Measurements from ENCODE around the gene ACP5.
A peak's percentile ranks its signal among the peaks of the same experiment; 100 is the strongest.
"Not testable (repeated sequence)": the region's sequence is repeated elsewhere in the genome, so short reads cannot be mapped to it uniquely, and the experiment has no call there.

ACP5 gene

GRCh38 chr19:11578258-11579142, 1.1 kb upstream of the ACP5 start:
- DNase-seq = peak; percentile 65

DNA sequence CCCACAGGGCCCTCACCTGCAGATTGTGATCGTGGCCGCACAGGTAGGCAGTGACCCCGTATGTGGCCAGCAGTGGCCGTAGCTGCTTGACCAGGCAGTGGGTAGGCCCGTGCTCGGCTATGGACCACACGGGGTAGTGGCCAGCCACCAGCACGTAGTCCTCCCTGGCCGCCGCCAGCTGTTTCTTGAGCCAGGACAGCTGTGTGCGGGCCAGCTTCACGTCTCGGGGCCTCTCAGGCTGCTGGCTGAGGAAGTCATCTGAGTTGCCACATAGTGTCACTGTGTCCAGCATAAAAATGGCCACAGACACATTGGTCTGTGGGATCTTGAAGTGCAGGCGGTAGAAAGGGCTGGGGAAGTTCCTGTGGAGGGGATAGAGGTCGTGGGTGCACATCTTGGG, 1.2 kb downstream of the ACP5 start:
- DNase-seq = no peak

DNA sequence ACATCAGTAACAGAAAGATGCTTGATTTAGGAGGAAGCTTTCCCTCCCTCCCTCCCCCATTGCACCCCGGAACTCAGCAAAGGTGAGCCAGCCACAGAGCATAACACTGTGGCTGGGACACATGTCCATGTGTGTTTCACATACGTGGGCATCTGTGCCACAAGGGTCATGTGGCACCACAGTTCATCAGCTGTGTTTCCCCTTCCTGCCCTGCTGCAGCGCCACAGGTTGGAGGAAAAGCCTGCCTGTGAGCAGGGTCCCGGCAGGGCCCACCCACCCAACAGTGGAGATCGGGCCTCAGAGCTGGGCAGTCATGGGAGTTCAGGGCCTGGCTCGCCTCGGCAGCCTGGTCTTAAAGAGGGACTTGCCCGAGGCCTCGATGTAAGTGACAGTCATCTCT, 2.8 kb downstream of the ACP5 start:
- DNase-seq = no peak

DNA sequence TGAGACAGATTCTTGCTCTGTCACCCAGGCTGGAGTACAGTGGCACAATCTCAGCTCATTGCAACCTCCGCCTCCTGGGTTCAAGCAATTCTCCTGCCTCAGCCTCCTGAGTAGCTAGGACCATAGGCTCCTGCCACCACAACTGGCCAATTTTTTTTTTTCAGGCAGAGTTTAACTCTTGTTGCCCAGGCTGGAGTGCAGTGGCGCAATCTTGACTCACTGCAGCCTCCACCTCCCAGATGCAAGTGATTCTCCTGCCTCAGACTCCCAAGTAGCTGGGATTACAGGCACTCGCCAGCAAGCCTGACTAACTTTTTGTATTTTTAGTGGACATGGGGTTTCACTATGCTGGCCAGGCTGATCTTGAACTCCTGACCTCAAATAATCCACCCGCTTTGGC, 3.7 kb downstream of the ACP5 start:
- not testable (repeated sequence) for DNase-seq

GRCh38 chr19:11573354-11573753, 4.1 kb downstream of the ACP5 start:
- DNase-seq = not testable (repeated sequence)

- no peak for DNase-seq
Measured at GRCh38 chr19:11570039-11570462, 7.4 kb downstream of the ACP5 start.

- no peak for DNase-seq
Measured at GRCh38 chr19:11566164-11566563, 11.3 kb downstream of the ACP5 start.

DNA sequence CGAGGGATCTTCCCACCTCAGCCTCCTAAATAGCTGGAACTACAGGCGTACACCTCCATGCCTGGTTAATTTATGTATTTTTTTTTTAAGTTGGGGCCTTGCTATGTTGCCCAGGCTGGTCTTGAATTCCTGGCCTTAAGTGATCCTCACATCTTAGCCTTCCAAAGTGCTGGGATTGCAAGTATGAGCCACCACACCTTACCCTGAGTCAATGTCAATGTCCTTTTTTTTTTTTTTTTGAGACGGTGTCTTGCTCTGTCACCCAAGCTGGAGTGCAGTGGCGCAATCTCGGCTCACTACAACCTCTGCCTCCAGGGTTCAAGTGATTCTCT, 11.8 kb downstream of the ACP5 start:
- not testable (repeated sequence) for DNase-seq

DNA sequence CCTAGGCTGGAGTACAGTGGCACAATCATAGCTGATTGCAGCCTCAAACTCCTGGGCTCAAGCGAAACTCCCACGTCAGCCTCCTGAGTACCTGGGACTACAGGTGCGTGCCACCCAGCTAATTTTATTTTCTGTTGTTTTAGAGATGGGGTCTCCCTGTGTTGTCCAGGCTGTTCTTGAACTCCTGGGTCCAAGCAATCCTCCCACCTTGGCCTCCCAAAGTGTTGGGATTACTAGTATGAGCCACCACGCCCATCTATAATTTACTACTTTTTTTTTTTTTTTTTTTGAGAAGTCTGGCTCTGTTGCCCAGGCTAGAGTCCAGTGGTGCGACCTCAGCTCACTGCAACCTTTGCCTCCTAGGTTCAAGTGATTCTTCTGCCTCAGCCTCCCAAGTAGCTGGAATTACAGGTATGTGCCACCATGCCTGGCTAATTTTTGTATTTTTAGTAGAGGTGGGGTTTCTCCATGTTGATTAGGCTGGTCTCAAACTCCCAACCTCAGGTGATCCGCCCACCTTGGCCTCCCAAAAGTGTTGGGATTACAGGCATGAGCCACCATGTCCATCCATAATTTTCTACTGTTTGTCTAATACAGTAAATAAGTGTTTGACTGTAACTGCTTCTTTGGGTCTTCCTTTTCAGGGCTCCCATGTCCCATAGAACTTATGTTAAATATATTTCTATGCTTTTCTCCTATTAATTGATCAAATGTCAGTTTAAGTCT, 13.2 kb downstream of the ACP5 start:
- DNase-seq = not testable (repeated sequence)

- no peak for DNase-seq
Measured at GRCh38 chr19:11563532-11563931, 13.9 kb downstream of the ACP5 start.

- DNase-seq = peak; percentile 78
Measured at GRCh38 chr19:11560404-11561051, 16.9 kb downstream of the ACP5 start.

DNA sequence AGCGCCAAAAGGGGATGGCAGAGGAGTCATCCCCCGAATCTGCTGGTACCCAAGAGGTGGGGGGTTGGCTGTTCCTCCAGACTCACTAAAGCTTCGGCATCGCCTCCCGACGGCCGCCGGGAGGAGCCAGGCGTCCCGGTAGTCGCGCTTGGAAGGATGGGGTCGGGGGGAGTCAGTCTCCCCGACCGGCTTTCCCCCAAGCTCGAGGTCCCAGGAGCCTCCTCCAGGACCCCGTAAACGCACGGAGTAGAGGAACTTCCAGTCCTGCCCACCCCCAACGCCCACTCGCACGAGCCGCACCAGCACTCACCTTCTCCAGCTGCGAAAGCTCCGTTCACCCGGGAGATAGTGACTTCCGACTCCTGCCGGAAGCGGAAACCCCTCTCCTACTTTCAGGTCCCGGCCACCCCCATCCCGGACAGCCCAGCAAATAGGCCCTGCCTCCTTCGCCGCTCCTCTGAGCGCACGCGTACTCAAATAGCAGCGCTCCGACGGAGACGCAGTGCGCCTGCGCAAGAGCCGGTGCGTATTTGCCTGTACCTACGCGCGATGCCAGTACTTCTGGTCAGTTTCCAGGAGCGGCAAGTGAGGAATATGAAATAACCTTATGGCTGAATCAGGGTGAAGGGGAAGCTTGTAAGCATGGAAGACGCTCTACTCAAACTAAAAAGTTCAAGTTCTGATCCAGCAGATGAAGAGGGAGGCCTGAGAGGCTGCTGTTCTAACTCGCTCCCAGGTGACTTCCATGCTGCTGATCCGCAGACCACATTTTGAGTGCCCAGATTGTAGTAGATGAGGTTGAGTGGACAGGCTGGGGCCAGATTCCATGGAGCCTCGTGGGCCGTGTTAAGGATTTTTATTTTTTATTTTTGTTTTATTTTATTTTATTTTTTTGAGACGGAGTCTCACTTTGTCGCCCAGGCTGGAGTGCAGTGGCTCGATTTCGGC, 18.3 kb downstream of the ACP5 start, which contains the start of gene ELOF1:
Gene ELOF1, minus strand, starts transcription at position 350 of the 948 bp plus-strand sequence. CDS start 4,883 bp downstream, outside the sequence.
- peak; percentile 98 for DNase-seq

GRCh38 chr19:11556634-11557420, 20.6 kb downstream of the ACP5 start:
- DNase-seq = no peak

DNA sequence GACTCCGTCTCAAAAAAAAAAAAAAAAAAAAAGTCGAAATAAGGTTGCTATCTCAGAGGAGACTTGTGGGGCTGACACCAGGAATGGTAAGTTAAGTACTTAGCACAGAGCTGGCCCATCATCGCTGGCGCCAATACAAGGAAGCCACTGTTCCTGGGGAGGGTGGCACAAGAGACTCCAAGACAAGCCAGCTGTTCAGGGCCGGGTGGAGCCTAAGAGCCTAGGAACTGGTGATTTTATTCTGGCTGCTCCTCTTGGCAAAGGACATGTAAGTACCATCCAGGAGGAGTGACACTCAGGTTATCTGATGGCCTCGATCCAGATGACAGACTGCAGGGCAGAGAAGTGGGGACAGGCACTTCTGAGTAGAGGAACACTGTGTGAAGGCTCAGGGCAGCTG, 22.2 kb downstream of the ACP5 start:
- DNase-seq = no peak

DNA sequence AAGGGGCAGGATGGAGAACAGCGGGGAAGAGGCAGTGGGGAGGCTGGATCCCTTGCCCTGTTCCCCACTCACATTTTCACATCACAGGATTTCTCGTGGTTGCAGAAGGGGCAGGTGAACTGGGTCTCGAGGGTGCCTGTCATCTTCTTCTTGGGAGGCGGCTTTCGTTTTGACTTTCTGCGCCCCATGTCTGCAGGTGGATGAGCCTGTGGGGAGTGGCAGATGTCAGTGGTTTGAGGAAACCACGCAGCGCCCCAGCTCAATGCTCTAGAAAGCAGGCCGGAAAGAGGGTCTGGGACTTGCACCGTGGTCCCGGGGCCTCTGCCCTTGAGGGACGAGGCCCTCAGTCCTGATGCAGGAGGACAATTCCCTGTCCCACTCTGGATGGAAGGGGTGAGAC, 23.3 kb downstream of the ACP5 start:
- DNase-seq = no peak

DNA sequence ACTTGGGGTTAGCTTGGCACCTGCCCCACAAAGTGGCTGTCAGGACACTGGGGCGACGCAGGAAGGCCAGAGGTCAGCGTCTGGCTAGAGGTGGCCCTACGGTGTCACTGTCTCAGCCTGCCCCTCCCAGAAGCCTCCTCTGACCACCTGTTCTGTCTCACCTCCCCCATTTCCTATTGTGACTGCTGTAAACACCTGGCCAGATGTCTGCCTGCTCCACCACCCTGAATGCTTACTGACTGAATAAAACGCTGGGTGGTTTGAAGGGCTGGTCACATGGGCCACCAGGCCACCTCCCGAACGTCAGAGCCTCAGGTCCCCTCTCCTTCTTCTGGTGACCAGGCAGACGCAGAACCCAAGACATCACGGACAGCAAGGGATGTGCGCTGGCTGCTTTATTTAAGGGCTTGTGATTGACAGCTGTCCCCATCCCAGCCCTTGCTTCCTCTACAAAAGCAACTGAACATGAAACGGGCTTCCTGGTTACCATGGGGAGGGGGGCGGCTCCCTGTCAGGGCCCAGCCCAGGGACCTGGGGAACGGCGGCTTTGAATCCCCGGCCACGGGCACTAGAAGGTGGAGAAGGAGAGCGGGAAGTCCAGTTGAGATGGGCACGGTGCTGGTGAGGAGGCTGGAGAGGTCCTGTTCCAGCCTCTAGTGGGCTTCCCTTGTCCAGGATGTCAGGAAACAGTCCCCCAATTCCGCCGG, 24.6 kb downstream of the ACP5 start:
- DNase-seq = no peak

- peak; percentile 27 for DNase-seq
Measured at GRCh38 chr19:11551603-11552235, 25.7 kb downstream of the ACP5 start.

- no peak for DNase-seq
Measured at GRCh38 chr19:11550265-11550664, 27.2 kb downstream of the ACP5 start.

- no peak for DNase-seq
Measured at GRCh38 chr19:11549386-11549953, 28.0 kb downstream of the ACP5 start.
